IMR-90 (cell line): ENCODE data around the gene LCN2.

ENCODE experiments used
- BHLHE40 ChIP-seq: fragments of 150-350 bp; IDR thresholded peaks from 2 replicates; pipeline ENCODE4 v1.6.1; 2016; ENCODE audit warnings: mild to moderate bottlenecking, low read depth, low read length
- CEBPB ChIP-seq: IDR thresholded peaks from 2 replicates; pipeline ENCODE4 v1.6.1; 2012; ENCODE audit warnings: low read depth, low read length, improper control_type of control experiment
- CHD1 ChIP-seq: IDR thresholded peaks from 2 replicates; pipeline ENCODE4 v1.6.1; 2012; ENCODE audit warnings: low read depth, low read length, improper control_type of control experiment
- CTCF ChIP-seq: conservative IDR thresholded peaks from 2 replicates; pipeline ENCODE4 v1.5.1; 2012; ENCODE audit warnings: mild to moderate bottlenecking, low read depth, low read length, improper control_type of control experiment
- ELK1 ChIP-seq: fragments of 150-350 bp; IDR thresholded peaks from 2 replicates; pipeline ENCODE4 v1.6.1; 2016; ENCODE audit warnings: low read depth, mild to moderate bottlenecking, low read length, moderate library complexity, borderline replicate concordance
- FOS ChIP-seq: fragments of 150-350 bp; IDR thresholded peaks from 2 replicates; pipeline ENCODE4 v1.6.1; 2016; ENCODE audit warnings: low read depth, low read length
- MAFK ChIP-seq: IDR thresholded peaks from 2 replicates; pipeline ENCODE4 v1.6.1; 2012; ENCODE audit warnings: low read depth, low read length, improper control_type of control experiment
- MXI1 ChIP-seq: IDR thresholded peaks from 2 replicates; pipeline ENCODE4 v1.6.1; 2012; ENCODE audit warnings: low read depth, mild to moderate bottlenecking, low read length, moderate library complexity, borderline replicate concordance
- NFE2L2 ChIP-seq: fragments of 150-350 bp; IDR thresholded peaks from 2 replicates; pipeline ENCODE4 v1.6.1; 2016; ENCODE audit warnings: low read depth, mild to moderate bottlenecking, low read length
- POLR2A ChIP-seq: IDR thresholded peaks from 2 replicates; pipeline ENCODE4 v1.6.1; 2012; ENCODE audit warnings: mild to moderate bottlenecking, low read depth, low read length
- RAD21 ChIP-seq: IDR thresholded peaks from 2 replicates; pipeline ENCODE4 v1.6.1; 2012; ENCODE audit warnings: low read length, improper control_type of control experiment
- RCOR1 ChIP-seq: IDR thresholded peaks from 2 replicates; pipeline ENCODE4 v1.6.1; 2012; ENCODE audit warnings: mild to moderate bottlenecking, low read length, improper control_type of control experiment; ENCODE audit not compliant: insufficient replicate concordance
- SMC3 ChIP-seq: fragments of 150-350 bp; IDR thresholded peaks from 2 replicates; pipeline ENCODE4 v1.6.1; 2016; ENCODE audit warnings: low read depth, mild to moderate bottlenecking, antibody characterized with exemption, low read length, moderate library complexity
- USF2 ChIP-seq: fragments of 150-350 bp; IDR thresholded peaks from 2 replicates; pipeline ENCODE4 v1.6.1; 2017; ENCODE audit warnings: mild to moderate bottlenecking, antibody characterized with exemption, low read length, low read depth

DNA sequence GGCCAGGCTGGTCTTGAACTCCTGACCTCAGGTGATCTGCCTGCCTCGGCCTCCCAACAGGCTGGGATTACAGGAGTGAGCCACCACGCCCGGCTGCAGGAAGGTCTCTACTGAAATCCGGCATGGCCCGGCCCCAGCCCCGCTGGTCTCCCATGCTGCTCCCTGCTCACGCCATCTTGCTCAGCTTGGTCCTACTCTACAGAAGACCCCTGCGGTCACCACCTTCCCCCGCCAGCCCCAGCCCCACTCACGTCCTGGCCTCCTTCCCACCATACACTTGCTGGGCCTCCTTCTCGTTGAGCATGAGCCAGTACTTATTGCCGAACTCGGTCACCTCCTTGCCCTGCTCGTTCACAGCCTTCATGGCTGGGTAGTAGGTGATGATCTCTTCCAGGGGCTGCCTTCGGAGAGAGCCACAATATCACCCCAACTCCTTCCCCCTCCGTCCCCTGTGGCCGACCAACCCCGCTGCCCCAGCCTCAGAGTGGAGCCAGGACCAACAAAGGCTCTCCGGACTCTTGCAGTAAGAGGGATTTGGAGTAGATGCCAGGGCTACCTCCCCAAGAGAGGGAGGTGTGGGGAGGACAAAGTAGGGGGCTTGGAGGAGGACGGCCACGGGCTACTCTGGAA lies 25.7 kb upstream of the LCN2 start:
- no peak for TF ChIP-seq CTCF
- TF ChIP-seq POLR2A, result no peak
- TF ChIP-seq RCOR1, result no peak
- TF ChIP-seq MAFK, result no peak
- TF ChIP-seq NFE2L2, result no peak
- TF ChIP-seq SMC3, result no peak
- TF ChIP-seq CEBPB, result no peak
- no peak for TF ChIP-seq ELK1
- TF ChIP-seq USF2, result no peak
- no peak for TF ChIP-seq RAD21
- TF ChIP-seq MXI1, result no peak
- no peak for TF ChIP-seq BHLHE40
- TF ChIP-seq FOS, result no peak
- no peak for TF ChIP-seq CHD1
